K562 (cell line): Measurements from ENCODE around the gene RACK1.
A peak's percentile ranks its signal among the peaks of the same experiment; 100 is the strongest.

ENCODE experiments used
- ADNP ChIP-seq: fragments of 200-800 bp; sonication (Bioruptor generic); IDR thresholded peaks from 2 replicates; pipeline ENCODE4 v1.6.1; 2016; ENCODE audit warnings: missing genetic modification characterization, missing compliant biosample characterization
- BACH1 ChIP-seq: fragments of 200-800 bp; sonication (Bioruptor generic); IDR thresholded peaks from 2 replicates; pipeline ENCODE4 v1.6.1; 2016; ENCODE audit warnings: missing genetic modification characterization, missing compliant biosample characterization
- CEBPB ChIP-seq: fragments of 450-650 bp; IDR thresholded peaks from 2 replicates; pipeline ENCODE4 v1.6.1; 2016; ENCODE audit warnings: missing genetic modification characterization, missing compliant biosample characterization
- FOXP4 ChIP-seq: sonication (generic); formaldehyde crosslinking; IDR thresholded peaks from 2 replicates; pipeline ENCODE4 v1.8.0; 2022; ENCODE audit warnings: mild to moderate bottlenecking, missing genetic modification reagents, borderline replicate concordance
- HDAC1 ChIP-seq, 2 experiments: fragments of 450-650 bp; IDR thresholded peaks; 2 replicates each; pipeline ENCODE4 v1.6.1; 2016 to 2017; ENCODE audit warnings: inconsistent platforms in 1 of 2, mild to moderate bottlenecking in 1 of 2, moderate library complexity in 1 of 2
- IRF9 ChIP-seq: fragments of 450-650 bp; IDR thresholded peaks from 2 replicates; pipeline ENCODE4 v1.6.1; 2016; ENCODE audit warnings: missing biosample characterization, missing genetic modification characterization
- KDM4B ChIP-seq, 2 experiments: fragments of 450-650 bp in 1 of 2; sonication (generic) in 1 of 2; IDR thresholded peaks; 2 replicates each; pipeline ENCODE4 v1.6.1; 2016 to 2017; ENCODE audit warnings: borderline replicate concordance in 2 of 2, antibody characterized with exemption in 1 of 2, low read depth in 1 of 2, mild to moderate bottlenecking in 1 of 2
- MAFK ChIP-seq: IDR thresholded peaks from 2 replicates; pipeline ENCODE4 v1.6.1; 2011; ENCODE audit warnings: low read length, improper control_type of control experiment
- NONO ChIP-seq, 2 experiments: fragments of 200-400 bp in 1 of 2; fragments of 450-650 bp in 1 of 2; formaldehyde crosslinking in 1 of 2; IDR thresholded peaks; 2 replicates each; pipeline ENCODE4 v1.6.1; 2017; ENCODE audit warnings: low read depth in 2 of 2, mild to moderate bottlenecking in 2 of 2, moderate library complexity in 2 of 2, low read length in 1 of 2
- POLR2A ChIP-seq: fragments of 450-650 bp; conservative IDR thresholded peaks from 2 replicates; pipeline ENCODE4 v1.6.1; 2016
- POLR2AphosphoS5 ChIP-seq: IDR thresholded peaks from 2 replicates; pipeline ENCODE4 v1.6.1; 2011; ENCODE audit warnings: mild to moderate bottlenecking, low read depth, low read length, moderate library complexity; ENCODE audit not compliant: control insufficient read depth, insufficient read depth
- TF ChIP-seq, protein P1 (sequence below): sonication (generic); formaldehyde crosslinking; IDR thresholded peaks from 2 replicates; pipeline ENCODE4 v1.9.0; 2022; ENCODE audit warnings: mild to moderate bottlenecking, missing genetic modification reagents
- TF ChIP-seq, protein P2 (sequence below): sonication (generic); formaldehyde crosslinking; IDR thresholded peaks from 2 replicates; pipeline ENCODE4 v1.8.1; 2022; ENCODE audit warnings: missing genetic modification reagents
- TF ChIP-seq, protein P3 (sequence below), 3 experiments: IDR thresholded peaks in 2 of 3; conservative IDR thresholded peaks in 1 of 3; 2 replicates each; pipeline ENCODE4 v1.5.1; 2011 to 2012; ENCODE audit warnings: low read length in 3 of 3, mild to moderate bottlenecking in 3 of 3, control low read depth in 2 of 3, improper control_type of control experiment in 1 of 3, inconsistent platforms in 1 of 3, low read depth in 1 of 3, mixed read lengths in 1 of 3, moderate library complexity in 1 of 3; ENCODE audit not compliant: insufficient read depth in 2 of 3

GRCh38 chr5:181203093-181203711 lies 40.5 kb downstream of the RACK1 start:
- TF ChIP-seq FOXP4 (CRISPR knock-in tag) (no peak), POLR2AphosphoS5 (no peak), CEBPB (tag) (peak; percentile 98), MAFK (no peak), IRF9 (tag) (no peak), POLR2A (no peak), ADNP (tag) (no peak), NONO (IDR thresholded peaks at IDR 0.05; ENCODE audit: low read depth in 2 of 2, low read length in 1 of 2) (no peak), KDM4B (IDR thresholded peaks at IDR 0.05; ENCODE audit: borderline replicate concordance in 2 of 2, low read depth in 1 of 2) (no peak), HDAC1 (IDR thresholded peaks at IDR 0.05) (no peak), BACH1 (no peak)
- TF ChIP-seq, protein P1, sequence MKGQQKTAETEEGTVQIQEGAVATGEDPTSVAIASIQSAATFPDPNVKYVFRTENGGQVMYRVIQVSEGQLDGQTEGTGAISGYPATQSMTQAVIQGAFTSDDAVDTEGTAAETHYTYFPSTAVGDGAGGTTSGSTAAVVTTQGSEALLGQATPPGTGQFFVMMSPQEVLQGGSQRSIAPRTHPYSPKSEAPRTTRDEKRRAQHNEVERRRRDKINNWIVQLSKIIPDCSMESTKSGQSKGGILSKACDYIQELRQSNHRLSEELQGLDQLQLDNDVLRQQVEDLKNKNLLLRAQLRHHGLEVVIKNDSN (CRISPR knock-in tag): no peak
- TF ChIP-seq, protein P2, sequence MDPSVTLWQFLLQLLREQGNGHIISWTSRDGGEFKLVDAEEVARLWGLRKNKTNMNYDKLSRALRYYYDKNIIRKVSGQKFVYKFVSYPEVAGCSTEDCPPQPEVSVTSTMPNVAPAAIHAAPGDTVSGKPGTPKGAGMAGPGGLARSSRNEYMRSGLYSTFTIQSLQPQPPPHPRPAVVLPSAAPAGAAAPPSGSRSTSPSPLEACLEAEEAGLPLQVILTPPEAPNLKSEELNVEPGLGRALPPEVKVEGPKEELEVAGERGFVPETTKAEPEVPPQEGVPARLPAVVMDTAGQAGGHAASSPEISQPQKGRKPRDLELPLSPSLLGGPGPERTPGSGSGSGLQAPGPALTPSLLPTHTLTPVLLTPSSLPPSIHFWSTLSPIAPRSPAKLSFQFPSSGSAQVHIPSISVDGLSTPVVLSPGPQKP (CRISPR knock-in tag): no peak
- TF ChIP-seq, protein P3, sequence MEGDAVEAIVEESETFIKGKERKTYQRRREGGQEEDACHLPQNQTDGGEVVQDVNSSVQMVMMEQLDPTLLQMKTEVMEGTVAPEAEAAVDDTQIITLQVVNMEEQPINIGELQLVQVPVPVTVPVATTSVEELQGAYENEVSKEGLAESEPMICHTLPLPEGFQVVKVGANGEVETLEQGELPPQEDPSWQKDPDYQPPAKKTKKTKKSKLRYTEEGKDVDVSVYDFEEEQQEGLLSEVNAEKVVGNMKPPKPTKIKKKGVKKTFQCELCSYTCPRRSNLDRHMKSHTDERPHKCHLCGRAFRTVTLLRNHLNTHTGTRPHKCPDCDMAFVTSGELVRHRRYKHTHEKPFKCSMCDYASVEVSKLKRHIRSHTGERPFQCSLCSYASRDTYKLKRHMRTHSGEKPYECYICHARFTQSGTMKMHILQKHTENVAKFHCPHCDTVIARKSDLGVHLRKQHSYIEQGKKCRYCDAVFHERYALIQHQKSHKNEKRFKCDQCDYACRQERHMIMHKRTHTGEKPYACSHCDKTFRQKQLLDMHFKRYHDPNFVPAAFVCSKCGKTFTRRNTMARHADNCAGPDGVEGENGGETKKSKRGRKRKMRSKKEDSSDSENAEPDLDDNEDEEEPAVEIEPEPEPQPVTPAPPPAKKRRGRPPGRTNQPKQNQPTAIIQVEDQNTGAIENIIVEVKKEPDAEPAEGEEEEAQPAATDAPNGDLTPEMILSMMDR (IDR thresholded peaks at IDR 0.05 in 2 of 3, conservative IDR thresholded peaks at IDR 0.05 in 1 of 3; ENCODE audit: insufficient read depth in 2 of 3, low read depth in 1 of 3, low read length in 3 of 3): no peak
